Lower leg skin (tissue), 3 donors: ENCODE data around the gene PRXL2B.

Source experiments
- POLR2A ChIP-seq, 2 donors: fragments of 450-650 bp; IDR thresholded peaks; one replicate each; pipeline ENCODE4 v1.6.1; 2016 to 2017; ENCODE audit warnings: antibody characterized with exemption in 2 of 2, mild to moderate bottlenecking in 1 of 2, moderate library complexity in 1 of 2
- TF ChIP-seq, protein P1 (sequence below), 3 donors: fragments of 450-650 bp; IDR thresholded peaks; one replicate each; pipeline ENCODE4 v1.5.1; 2016; ENCODE audit warnings: antibody characterized with exemption in 3 of 3, mild to moderate bottlenecking in 3 of 3, moderate library complexity in 2 of 3

DNA sequence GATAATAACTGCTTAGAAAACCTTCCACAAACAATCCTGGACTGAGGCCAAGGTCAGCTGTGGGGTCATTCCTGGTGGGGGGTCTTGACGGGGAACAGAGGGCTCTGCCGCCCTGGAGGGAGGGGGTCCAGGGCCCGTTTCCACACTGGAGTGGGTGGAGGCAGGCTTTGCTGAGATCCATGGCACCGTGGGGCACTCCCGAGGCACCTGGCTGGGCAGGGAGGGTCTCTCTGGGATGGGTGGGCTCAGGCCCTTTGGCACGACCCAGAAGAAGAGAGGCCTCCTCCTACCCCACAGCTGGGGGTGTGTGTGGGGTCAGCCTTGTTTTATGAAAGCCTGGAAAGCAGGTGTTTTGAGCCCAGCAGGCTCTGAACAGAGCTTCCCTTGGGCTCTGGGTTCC, 41.2 kb downstream of the PRXL2B start:
- TF ChIP-seq, protein P1, sequence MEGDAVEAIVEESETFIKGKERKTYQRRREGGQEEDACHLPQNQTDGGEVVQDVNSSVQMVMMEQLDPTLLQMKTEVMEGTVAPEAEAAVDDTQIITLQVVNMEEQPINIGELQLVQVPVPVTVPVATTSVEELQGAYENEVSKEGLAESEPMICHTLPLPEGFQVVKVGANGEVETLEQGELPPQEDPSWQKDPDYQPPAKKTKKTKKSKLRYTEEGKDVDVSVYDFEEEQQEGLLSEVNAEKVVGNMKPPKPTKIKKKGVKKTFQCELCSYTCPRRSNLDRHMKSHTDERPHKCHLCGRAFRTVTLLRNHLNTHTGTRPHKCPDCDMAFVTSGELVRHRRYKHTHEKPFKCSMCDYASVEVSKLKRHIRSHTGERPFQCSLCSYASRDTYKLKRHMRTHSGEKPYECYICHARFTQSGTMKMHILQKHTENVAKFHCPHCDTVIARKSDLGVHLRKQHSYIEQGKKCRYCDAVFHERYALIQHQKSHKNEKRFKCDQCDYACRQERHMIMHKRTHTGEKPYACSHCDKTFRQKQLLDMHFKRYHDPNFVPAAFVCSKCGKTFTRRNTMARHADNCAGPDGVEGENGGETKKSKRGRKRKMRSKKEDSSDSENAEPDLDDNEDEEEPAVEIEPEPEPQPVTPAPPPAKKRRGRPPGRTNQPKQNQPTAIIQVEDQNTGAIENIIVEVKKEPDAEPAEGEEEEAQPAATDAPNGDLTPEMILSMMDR (IDR thresholded peaks at IDR 0.05), result no peak
- TF ChIP-seq POLR2A (IDR thresholded peaks at IDR 0.05), result no peak
